Ecto neural progenitor cell (in vitro differentiated cells): ENCODE results near the gene LATS2.

Experiments
- DNase-seq: peaks from one replicate; pipeline ENCODE4 v3.0.0-alpha.2; 2018; ENCODE audit warnings: low spot score

LATS2 gene

GRCh38 chr13:21047591-21048282 is 13.6 kb downstream of the LATS2 start:
- no peak for DNase-seq

- no peak for DNase-seq
Observed at GRCh38 chr13:21047087-21047486, 14.3 kb downstream of the LATS2 start.

GRCh38 chr13:21046203-21046602 is 15.2 kb downstream of the LATS2 start:
- no peak for DNase-seq

GRCh38 chr13:21045100-21045499 is 16.3 kb downstream of the LATS2 start:
- no peak for DNase-seq

GRCh38 chr13:21043898-21044297 is 17.5 kb downstream of the LATS2 start:
- DNase-seq: no peak

GRCh38 chr13:21040120-21040826 is 21.1 kb downstream of the LATS2 start:
- no peak for DNase-seq

GRCh38 chr13:21039097-21039800 is 22.1 kb downstream of the LATS2 start:
- DNase-seq: no peak

GRCh38 chr13:21037656-21038055 is 23.7 kb downstream of the LATS2 start:
- no peak for DNase-seq

GRCh38 chr13:21035498-21035897 is 25.9 kb downstream of the LATS2 start:
- no peak for DNase-seq

- no peak for DNase-seq
Observed at GRCh38 chr13:21034603-21035191, 26.7 kb downstream of the LATS2 start.

- DNase-seq: no peak
Observed at GRCh38 chr13:21033856-21034602, 27.4 kb downstream of the LATS2 start.

GRCh38 chr13:21033212-21033840 is 28.1 kb downstream of the LATS2 start:
- DNase-seq: no peak

- DNase-seq: no peak
Observed at GRCh38 chr13:21032656-21033055, 28.7 kb downstream of the LATS2 start.

GRCh38 chr13:21031594-21032275 is 29.7 kb downstream of the LATS2 start:
- no peak for DNase-seq

- no peak for DNase-seq
Observed at GRCh38 chr13:21025539-21025938, 35.8 kb downstream of the LATS2 start.

GRCh38 chr13:21022056-21022979 is 39.1 kb downstream of the LATS2 start:
- DNase-seq: no peak

- no peak for DNase-seq
Observed at GRCh38 chr13:21020581-21020980, 40.8 kb downstream of the LATS2 start.

GRCh38 chr13:21020176-21020575 is 41.2 kb downstream of the LATS2 start:
- DNase-seq: no peak

GRCh38 chr13:21018220-21018619 is 43.2 kb downstream of the LATS2 start:
- no peak for DNase-seq

- DNase-seq: no peak
Observed at GRCh38 chr13:21016487-21016886, 44.9 kb downstream of the LATS2 start.
